Glomerular visceral epithelial cell (primary cell): Measurements from ENCODE around the gene CHD3.

Experiments
- DNase-seq: peaks from one replicate; pipeline ENCODE4 v3.0.0-alpha.2; 2016; ENCODE audit errors: extremely low spot score

Gene CHD3

DNA sequence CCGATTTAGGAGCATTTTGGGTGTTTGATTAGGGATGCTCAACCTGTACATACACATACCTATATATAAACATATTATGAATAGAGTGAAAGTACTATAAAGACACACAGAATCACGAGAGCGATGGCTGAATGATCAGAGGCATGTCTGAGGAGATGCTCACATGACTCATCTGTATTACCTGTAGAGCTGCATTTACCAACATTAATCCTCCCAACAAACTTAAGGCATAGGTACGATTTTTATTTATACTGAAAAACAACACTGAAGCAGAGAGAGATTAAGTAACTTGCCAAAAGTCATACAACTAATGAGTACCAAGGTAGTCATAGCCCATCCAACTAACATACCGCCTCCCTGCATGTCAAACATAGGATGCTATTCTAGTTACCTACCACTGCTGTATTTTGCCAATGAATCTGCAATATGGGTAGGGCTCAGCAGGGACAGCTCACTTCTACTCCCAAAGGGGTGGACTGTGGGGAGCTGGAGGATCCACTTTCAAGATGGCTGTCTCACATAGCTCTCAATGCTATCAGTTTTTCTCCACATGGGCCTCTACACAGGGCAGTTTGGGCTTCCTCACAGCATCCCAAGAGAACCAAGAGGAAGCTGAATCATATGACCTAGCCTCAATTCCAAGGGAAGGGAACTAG, 23.5 kb upstream of the CHD3 start:
- no peak for DNase-seq

DNA sequence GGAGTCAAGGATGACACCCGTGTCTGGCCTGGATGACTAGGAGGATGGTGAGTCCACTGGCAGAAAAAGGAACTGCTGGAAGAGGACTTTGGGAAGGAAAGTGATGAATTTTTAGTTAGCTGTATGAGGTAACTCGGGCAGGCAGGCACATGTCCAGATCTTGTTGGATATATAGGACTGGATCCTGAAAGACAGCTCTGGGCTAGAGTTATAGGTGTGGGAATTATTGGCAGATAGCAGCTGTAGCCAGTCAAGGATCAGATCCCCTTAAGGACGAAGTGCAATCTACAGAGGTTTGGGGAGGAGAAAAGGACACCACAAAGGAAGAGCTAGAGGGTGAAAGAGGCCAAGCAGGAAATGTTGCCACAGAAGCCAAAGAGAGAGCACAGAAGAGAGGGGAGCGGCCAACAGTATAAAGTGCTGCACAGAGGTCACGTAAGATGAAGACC, 20.7 kb upstream of the CHD3 start:
- no peak for DNase-seq

DNA sequence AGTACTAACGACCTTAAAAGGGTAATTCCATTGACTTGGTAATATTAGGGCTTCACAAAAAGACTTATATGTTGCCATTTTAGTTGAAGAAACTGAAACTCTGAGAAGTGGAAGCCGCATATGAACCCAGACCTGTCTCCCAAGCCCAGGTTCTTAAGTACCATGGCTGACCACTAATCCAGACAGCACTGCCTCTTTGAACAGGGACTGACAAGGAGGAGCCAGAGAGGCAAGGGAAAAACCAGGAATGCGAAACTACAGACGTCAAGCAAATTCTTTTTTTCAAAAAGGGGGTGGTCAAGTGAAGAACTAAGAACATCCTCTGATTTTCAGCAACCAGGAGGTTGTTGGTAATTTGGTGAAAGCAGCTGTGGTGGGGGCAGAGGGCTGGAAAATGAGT, 15.5 kb upstream of the CHD3 start:
- no peak for DNase-seq

DNA sequence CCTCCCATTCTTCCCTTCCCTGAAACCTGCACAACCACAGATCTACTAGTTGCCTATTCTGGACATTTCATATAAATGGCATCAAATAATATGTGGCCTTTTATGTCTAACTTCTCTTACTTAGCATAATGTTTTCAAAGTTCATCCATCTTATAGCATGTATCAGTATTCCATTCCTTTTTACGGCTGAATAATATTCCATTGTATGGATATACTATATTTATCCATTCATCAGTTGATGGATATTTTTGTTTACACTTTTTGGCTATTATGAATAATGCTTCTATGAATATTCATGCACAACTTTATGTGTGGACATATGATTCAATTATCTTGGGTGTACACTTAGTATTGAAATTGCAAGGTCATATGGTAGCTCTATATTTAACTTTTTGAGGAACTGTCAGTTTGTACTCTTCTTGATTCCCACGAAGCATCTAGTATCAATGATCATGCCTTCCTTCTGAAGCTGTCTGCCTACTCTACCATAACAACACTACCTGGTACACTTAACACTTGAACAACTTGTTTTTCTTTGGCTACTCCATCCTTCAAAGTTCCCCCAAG, 12.7 kb upstream of the CHD3 start:
- no peak for DNase-seq

DNA sequence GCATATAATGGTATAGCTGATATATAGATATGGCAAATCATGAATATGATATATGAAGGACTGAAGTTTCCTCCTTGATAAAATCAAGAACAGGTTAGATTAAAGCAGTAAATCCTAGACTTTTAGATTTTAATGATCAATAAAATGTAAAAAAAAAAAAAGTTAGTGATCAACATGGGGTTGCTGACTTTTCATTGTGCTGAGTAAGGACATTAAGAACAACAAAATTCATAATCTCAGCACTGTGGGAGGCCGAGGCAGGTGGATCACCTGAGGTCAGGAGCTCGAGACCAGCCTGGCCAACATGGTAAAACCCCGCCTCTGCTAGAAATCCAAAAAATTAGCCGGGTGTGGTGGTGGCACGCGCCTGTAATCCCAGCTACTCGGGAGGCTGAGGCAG, 10.4 kb upstream of the CHD3 start:
- no peak for DNase-seq

DNA sequence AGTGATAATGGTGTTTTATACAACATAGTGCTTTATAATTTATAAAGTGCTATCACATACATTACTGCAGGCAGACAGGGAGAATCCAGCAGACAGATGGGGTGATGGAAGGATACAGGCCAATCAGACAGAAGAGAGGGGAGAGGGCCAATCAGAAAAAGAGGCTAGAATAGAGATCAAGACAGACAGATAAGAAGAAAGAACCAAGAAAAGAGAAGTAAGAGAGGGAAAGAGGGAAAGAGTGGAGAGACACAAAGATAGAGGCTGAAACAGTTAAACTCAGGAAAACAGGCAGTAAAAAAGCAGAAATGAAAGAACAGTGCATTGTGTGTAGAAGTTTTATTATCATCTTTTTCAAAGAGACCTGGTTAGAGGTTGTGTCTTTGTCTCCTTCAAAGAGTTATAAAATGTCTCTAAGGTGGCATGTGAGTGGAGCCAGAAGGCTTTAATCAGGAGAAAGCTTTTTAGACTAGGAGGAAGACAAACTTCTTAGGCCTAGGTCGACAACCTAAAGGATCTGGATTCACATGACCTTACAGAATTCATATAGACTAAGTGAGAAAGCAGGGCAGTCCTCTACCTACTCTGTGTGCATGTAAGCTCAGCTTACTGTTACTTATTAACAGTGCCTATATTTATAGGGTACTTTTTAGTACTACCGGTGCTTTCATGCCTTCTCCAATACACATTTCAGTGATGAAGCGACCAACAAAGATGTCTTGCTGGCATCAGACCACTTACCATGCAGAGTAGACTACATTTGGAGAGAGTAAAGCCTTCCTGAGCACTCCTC, 8.3 kb upstream of the CHD3 start:
- no peak for DNase-seq

DNA sequence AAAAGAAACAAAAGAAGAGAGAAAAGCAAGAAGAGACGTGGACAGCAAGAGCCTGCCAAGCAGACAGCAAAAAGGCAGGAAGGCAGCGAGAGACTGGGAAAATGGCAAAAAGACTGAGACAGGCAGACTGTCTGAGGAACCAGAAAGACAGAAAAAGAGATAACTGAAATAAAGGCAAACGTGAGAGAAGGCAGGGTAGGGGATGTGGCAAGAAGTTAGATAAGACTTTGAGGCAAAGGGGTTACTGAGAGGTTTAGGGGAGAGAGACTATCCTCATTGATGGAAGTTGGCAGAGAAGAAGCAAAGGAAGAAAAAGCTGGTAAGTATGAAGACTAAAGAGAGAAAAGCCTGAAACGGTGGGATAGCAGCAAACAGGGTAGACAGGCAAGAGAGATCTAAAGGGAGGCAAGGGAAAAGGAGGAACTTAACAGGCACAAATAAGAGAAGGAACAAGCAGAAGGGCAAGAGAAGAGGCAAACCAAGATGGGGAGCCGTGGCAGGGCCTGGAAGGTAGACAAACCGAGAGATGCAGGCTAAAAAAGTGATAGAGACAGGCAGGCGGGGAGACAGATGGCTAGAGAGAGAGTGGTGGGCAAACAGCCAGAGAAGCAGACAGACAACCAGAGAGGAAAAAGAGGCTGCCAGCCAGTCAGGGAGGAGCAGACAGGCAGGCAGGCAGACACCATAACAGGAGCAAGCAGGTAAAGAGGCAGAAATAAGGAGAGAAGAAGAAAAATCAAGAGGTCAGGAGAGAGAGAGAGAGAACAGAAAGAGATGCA, 7.1 kb upstream of the CHD3 start:
- DNase-seq, result no peak

DNA sequence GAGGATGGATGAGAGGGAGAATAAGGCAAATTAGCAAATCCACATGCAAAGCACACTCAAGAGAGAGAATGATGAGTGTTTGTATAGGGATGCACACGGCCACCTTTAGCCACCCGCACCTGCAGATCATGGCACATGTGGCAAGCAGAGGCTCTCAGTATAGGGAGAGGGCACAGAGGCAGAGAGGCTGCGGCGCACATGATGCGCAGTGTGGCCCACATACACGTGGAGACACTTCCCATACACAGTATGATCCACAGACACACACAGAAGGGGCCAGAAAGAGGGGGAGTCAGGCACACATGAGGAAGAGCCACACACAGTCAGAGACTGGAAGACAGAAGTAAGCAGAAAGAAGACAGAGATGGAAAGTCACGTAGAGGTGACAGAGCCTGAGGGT, 6.5 kb upstream of the CHD3 start:
- DNase-seq, result no peak

DNA sequence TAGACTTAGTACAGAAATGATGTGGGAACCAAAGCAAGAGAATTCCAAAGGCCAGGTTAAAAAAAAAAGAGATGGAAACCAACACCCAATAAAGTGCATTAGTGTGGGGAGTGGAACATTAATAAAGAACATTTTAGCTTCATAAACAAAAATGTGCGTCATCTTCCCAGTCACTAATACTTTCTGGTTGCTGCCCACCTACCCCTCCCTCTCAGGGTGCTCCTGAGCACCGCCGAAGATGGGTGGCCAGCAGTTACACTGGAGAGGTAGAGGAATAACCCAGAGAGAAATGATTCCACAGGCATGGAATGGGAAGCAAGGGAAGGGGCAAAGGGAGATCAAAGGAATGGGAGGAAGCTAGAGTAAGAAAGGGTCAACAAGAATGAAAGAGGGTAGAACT, 6.0 kb upstream of the CHD3 start:
- DNase-seq, result no peak

DNA sequence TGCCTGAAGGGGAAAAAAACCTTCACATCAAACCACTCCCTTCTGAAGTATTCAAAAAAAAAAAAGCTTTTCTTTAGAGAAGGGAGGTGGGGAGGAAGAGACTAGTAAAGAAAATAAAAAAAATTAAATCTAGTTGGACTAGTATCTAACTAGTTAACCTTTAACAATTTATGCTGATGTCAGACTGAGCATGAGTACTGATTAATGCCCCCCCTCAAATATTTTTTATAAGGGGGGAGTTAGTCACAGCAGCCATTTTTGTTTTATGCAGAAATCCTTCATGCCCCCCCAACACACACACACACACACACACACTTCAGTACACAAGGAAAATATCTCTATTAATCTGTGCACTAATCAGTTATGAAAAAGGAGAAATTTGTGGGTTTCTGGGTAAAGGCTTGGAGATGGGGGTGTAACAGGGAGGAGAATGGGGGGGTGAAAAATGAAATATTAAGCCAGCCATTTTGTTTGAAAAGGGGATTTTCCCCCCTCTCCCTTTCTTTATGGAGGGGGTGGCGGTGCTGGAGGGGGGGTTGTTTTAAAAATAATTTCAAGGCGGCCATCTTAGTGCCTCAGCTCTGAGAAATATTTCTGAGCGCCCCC, 4.7 kb upstream of the CHD3 start:
- DNase-seq, result peak; percentile 66

DNA sequence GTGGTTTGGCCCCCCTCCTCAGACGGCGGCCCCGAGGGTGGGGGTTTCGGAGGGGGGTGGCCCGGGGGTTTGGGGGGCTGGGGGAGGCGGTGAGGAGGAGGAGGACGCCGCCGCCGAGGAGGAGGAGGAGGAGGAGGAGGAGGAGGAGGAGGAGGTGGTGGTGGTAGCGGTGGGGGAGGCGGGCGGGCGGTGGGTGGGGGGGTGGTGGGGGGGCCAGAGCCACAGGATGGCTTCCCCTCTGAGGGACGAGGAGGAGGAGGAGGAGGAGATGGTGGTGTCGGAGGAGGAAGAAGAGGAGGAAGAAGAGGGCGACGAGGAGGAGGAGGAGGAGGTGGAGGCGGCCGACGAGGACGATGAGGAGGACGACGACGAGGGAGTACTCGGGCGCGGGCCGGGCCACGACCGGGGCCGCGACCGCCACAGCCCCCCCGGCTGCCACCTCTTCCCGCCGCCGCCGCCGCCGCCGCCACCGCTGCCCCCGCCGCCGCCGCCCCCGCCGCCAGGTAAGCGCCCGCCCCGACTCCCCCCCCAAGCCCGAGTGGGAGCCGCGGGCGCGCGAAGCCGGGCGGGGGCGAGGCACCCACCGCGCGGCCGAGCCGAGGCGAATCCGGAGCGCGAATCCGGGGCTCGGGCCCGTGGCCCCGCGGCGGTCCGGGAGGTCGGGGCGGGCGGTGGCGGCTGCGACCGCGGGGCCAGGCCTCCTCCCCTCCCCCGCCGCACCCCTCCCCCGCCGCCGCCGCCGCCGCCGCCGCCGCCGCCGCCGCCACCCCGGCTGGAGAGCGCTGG, 3.8 kb upstream of the CHD3 start:
- DNase-seq, result peak; percentile 55

DNA sequence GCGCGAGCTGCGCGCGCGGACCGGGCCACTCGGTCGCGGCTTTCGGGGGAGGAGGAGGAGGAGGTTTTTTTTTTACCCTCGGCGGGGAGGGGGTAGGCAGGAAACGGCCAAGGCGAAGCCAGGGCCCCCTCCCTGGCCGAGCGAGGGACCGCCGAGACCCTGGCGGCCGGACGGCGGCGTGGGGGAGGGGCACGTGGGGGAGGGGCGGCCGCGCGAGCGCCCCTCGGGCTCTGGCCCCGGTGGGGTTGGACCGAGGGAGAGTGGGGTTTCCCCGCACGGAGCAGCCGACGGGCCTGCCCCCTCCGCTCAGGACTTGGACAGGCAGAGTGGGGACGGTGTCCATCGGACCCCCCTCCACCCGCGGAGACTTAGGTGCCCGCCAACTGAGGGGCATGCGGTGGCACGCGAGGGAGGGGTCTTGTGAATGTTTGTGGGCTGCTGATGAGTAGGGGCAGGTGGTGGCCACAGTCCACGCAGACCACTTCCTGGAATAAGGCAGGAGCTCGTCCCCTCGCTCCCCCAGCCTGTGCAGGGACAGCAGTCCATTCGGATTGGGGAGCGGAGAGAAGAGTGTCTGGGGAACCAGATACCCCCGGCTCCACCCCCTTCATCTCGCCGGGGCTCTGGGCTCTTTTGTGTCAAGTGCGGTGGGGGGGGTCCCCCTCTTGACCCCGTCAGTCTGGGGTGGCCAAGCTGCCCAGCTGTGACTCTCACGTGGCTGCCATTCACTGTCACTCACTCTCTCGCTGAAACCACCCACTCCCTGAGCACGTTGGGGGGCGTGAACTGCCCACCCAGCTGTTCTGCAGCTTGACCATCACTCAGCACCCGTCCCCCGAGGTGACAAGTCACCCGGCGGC, 3.0 kb upstream of the CHD3 start:
- DNase-seq, result peak; percentile 69

DNA sequence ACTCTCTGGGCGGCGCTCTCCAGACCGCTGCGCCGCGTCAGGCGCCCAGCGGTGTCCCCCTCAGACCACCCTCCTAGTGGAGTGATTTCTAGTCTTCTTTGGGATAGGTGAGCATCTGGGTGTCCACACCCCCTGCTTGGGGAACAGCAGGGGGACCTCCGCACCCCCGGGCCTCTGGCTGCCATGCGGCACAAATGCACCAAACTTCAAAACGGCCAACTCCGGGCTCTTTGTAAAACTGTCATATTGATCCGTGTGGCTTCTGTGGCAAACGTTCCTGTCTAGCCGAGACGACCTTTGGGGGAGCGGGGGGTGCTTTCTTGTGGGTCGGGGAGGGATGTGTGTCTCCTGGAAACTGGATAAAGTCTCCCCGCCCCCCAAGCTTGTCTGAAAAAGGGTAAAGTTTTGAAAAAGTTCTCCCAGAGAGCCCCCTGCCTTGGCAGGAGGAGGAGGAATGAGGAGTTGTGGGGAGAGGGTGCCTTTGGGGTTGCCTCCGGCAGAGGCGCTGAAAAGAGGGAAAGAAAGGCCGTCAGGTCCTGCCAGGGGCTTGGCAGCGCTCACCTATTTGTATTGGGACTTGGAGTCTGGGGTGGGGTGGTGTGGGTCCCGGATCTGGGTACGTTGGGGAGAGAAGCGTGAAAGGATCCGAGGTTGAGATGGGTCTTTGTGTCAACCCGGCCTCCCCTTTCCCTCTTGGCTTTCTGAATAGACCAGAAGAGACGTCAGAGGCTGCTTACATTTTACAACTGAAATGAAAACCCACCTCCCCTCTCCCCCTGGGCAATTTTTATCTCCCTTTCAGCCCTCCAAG, 2.2 kb upstream of the CHD3 start:
- peak; percentile 26 for DNase-seq

DNA sequence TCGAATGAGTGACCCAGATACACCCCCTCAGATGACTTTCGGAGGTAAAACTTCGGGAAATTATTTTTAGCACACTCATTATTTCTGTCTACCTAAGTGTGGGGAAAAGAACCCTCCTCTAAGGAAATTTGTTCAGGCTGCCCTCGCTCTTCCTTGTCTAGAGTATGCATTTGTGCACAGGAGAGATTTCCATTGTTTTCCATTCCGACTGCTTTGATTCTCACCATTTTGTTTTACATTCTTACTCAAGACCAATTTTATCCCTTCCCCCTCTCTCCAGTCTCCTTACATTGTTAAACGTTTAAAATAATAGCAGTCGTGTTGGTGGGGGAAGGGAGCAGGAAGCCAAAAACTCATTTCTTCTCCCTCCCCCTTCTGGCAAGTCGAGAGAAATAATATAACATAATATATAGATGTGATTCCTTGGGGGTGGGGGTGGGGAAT, 1.5 kb upstream of the CHD3 start:
- DNase-seq, result peak; percentile 24

DNA sequence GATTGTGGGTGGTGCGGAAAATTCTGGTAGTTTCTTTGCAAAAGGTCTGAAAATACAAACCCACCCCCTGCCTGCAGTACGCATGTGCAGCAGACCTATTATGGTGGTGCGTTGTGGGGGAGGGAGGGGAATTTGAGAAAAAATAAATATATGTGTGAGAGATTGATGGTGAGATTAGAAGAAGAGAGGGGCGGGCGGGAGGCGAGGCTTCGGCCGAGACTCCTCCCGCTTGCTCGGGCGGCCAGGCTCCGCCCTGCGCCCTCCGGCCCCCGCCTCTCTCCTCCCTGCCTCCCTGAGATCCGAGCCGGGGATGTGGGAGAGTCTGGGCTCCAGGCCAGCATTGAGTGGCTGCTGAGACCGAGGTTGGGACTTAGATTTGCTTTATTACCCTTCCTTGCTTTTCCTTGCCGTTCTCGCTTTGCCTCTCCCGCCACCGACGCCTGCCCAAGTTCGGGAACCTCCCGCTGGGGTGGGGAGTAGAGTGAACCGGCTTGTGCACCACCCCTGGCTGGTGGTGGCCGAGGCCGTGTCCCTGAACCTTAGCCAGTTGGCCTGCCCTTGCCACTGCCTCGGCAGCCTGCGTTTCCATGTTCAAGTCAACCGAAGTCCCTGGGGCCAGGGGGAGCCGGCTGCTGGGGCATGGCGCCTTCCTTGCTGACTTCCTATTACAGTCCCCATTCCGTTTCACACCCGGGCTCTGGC, 956 bp upstream of the CHD3 start:
- peak; percentile 96 for DNase-seq

DNA sequence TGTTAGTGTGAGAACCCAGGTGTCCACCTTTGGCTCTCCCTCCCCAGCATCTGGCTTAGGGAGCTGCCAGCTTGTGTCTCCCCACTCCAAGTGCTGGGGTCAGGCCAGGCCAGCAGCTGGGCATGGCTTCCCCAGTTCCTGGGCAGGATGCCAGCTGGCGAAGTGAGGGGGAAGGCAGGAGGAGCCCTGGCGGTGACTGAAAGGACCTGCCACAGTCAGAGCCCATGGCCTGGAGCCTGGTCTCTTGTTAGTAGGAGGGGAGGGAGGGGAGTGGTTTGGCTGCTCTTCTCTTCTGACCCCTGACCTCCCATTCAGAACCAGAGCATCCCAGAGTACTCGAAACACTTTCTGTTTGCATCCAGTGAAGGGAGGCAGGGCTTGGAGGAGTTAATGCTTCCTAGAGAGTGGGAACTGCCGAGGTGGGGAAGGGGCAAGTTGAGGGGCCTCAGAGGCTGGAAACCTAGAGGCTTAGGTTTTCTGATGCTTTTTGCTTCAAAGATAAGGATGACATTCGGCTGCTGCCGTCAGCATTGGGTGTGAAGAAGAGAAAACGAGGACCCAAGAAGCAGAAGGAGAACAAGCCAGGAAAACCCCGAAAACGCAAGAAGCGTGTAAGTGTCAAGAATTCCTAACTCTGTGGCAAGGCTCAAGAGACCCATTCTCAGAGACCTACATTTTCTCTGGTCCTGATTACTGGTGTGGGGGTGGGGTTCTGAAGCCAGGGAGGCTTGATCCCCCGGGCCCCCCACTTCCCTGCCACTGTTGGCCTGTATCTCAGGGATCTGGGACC, 772 bp downstream of the CHD3 start:
- peak; percentile 96 for DNase-seq

DNA sequence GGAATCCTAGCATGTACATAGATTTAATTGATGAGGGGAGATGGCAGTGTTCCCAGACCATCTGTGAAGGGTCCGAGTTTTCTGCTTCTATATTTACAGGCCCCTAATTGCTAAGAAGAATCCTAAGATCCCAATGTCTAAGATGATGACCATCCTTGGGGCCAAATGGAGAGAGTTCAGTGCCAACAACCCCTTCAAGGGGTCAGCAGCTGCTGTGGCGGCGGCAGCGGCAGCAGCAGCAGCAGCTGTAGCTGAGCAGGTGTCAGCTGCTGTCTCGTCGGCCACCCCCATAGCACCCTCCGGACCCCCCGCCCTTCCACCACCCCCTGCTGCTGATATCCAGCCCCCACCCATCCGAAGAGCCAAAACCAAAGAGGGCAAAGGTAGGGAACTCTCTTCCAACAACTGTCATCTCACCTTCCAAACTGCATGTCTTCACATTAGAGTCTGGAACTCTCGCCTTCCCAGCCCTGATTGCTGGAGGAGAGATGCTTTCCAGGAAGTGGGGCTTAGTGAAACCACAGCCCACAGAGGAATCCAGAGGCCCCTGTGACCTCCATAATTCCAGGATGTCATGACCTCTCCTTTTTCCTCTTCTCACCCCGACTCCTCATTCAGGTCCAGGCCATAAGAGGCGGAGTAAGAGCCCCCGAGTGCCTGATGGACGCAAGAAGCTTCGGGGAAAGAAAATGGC, 4.7 kb downstream of the CHD3 start:
- DNase-seq, result no peak
